HTERT RPE-1 (cell line): ENCODE measurements around the gene IFI27L1.

Experiments
- in situ Hi-C: fragments of 300-500 bp; cut with MboI; formaldehyde crosslinking; loops from 4 replicates; pipeline ENCODE4 v1.14.3; 2020; ENCODE audit warnings: low sequenced_read_pairs

IFI27L1 gene

GRCh38 chr14:94113490-94113889, 32.4 kb downstream of the IFI27L1 start:
- in situ Hi-C loops, result no loop called here

- in situ Hi-C loops, result no loop called here
These were observed 32.9 kb downstream of the IFI27L1 start for GRCh38 chr14:94113908-94114588.

- in situ Hi-C loops, result no loop called here
These were observed 33.5 kb downstream of the IFI27L1 start for GRCh38 chr14:94114589-94115057.

GRCh38 chr14:94115058-94115591, 34.0 kb downstream of the IFI27L1 start:
- in situ Hi-C loops, result no loop called here

- in situ Hi-C loops, result no loop called here
These were observed 34.5 kb downstream of the IFI27L1 start for GRCh38 chr14:94115631-94116030.

GRCh38 chr14:94116701-94117100, 35.6 kb downstream of the IFI27L1 start:
- in situ Hi-C loops, result no loop called here

GRCh38 chr14:94117856-94118255, 36.7 kb downstream of the IFI27L1 start:
- in situ Hi-C loops, result no loop called here

GRCh38 chr14:94119071-94119470, 38.0 kb downstream of the IFI27L1 start:
- in situ Hi-C loops, result no loop called here

- in situ Hi-C loops, result no loop called here
These were observed 39.7 kb downstream of the IFI27L1 start for GRCh38 chr14:94120667-94121340.

- in situ Hi-C loops, result no loop called here
These were observed 40.4 kb downstream of the IFI27L1 start for GRCh38 chr14:94121485-94121884.

- in situ Hi-C loops, result no loop called here
These were observed 41.3 kb downstream of the IFI27L1 start for GRCh38 chr14:94122438-94122837.

GRCh38 chr14:94123296-94123695, 42.2 kb downstream of the IFI27L1 start:
- in situ Hi-C loops, result no loop called here

GRCh38 chr14:94123868-94124267, 42.8 kb downstream of the IFI27L1 start:
- in situ Hi-C loops, result no loop called here

- in situ Hi-C loops, result no loop called here
These were observed 43.7 kb downstream of the IFI27L1 start for GRCh38 chr14:94124582-94125377.

GRCh38 chr14:94125659-94126418, 44.7 kb downstream of the IFI27L1 start:
- in situ Hi-C loops, result no loop called here

GRCh38 chr14:94126419-94126677, 45.2 kb downstream of the IFI27L1 start:
- in situ Hi-C loops, result no loop called here

GRCh38 chr14:94126800-94127199, 45.7 kb downstream of the IFI27L1 start:
- in situ Hi-C loops, result no loop called here

GRCh38 chr14:94127330-94127729, 46.2 kb downstream of the IFI27L1 start:
- in situ Hi-C loops, result no loop called here

- in situ Hi-C loops, result no loop called here
These were observed 47.2 kb downstream of the IFI27L1 start for GRCh38 chr14:94128216-94128839.

- in situ Hi-C loops, result no loop called here
These were observed 48.1 kb downstream of the IFI27L1 start, which contains the start of gene IFI27L2 for GRCh38 chr14:94129111-94129757. Gene IFI27L2, minus strand, starts transcription at chr14:94129604. Its CDS starts 40 bp downstream, at chr14:94129564.
